ENCODE measurements around the gene NPHP4.

The NPHP4 gene

GRCh38 chr1:6008084-6008415 lies 15.8 kb upstream of the NPHP4 start:
- no peaks in the 10 kb centered on the region for H3K4me1 ChIP-seq (ENCODE audit: insufficient read depth, insufficient read length)
- H3K9me3 ChIP-seq (ENCODE audit: insufficient read depth, low read length), result no peaks in the 10 kb centered on the region
- TF ChIP-seq SUZ12 (IDR thresholded peaks at IDR 0.05; ENCODE audit: extremely low read depth, insufficient read depth, insufficient read length), result no peak
- no peak for TF ChIP-seq ZNF274 (IDR thresholded peaks at IDR 0.05; ENCODE audit: low read depth, low read length)
- no peak for TF ChIP-seq YY1 (IDR thresholded peaks at IDR 0.05; ENCODE audit: insufficient read depth, insufficient read length)
- H3K36me3 ChIP-seq (ENCODE audit: insufficient read depth, insufficient read length, low read length), result no peaks in the 10 kb centered on the region
- no peaks in the 10 kb centered on the region for H3K27me3 ChIP-seq (ENCODE audit: insufficient read depth, insufficient read length)
- DNase-seq (ENCODE audit: low read depth, low spot score), result no peak
- H3K9ac ChIP-seq (ENCODE audit: insufficient read length, low read depth), result no peak overlapping the region
- no peak overlapping the region for H3K4me3 ChIP-seq (ENCODE audit: insufficient read length, low read depth)

GRCh38 chr1:6007318-6008083 lies 15.3 kb upstream of the NPHP4 start:
- TF ChIP-seq YY1 (IDR thresholded peaks at IDR 0.05; ENCODE audit: insufficient read depth, insufficient read length) (no peak), SUZ12 (IDR thresholded peaks at IDR 0.05; ENCODE audit: extremely low read depth, insufficient read depth, insufficient read length) (no peak)
- H3K4me3 ChIP-seq (ENCODE audit: insufficient read length, low read depth), result no peak overlapping the region

GRCh38 chr1:6006882-6007281 lies 14.7 kb upstream of the NPHP4 start:
- Histone ChIP-seq H3K9ac (ENCODE audit: insufficient read length, low read depth) (no peak overlapping the region), H3K9me3 (ENCODE audit: insufficient read depth, low read length) (no peaks in the 10 kb centered on the region), H3K4me1 (ENCODE audit: insufficient read depth, insufficient read length) (no peaks in the 10 kb centered on the region), H3K4me3 (ENCODE audit: insufficient read length, low read depth) (no peak overlapping the region), H3K27me3 (ENCODE audit: insufficient read depth, insufficient read length) (no peaks in the 10 kb centered on the region), H3K36me3 (ENCODE audit: insufficient read depth, insufficient read length, low read length) (no peaks in the 10 kb centered on the region)
- TF ChIP-seq YY1 (IDR thresholded peaks at IDR 0.05; ENCODE audit: insufficient read depth, insufficient read length) (no peak), SUZ12 (IDR thresholded peaks at IDR 0.05; ENCODE audit: extremely low read depth, insufficient read depth, insufficient read length) (no peak), ZNF274 (IDR thresholded peaks at IDR 0.05; ENCODE audit: low read depth, low read length) (no peak)
- DNase-seq (ENCODE audit: low read depth, low spot score), result no peak

More at GRCh38 chr1:6007318-6008083, 15.3 kb upstream of the NPHP4 start:
- no peak for DNase-seq (ENCODE audit: low read depth, low spot score)
- Histone ChIP-seq H3K9me3 (ENCODE audit: insufficient read depth, low read length) (no peaks in the 10 kb centered on the region), H3K9ac (ENCODE audit: insufficient read length, low read depth) (no peak overlapping the region), H3K27me3 (ENCODE audit: insufficient read depth, insufficient read length) (no peaks in the 10 kb centered on the region), H3K4me1 (ENCODE audit: insufficient read depth, insufficient read length) (no peaks in the 10 kb centered on the region), H3K36me3 (ENCODE audit: insufficient read depth, insufficient read length, low read length) (no peaks in the 10 kb centered on the region)

GRCh38 chr1:6005276-6005917 lies 13.2 kb upstream of the NPHP4 start:
- Histone ChIP-seq H3K9me3 (ENCODE audit: insufficient read depth, low read length) (no peaks in the 10 kb centered on the region), H3K4me1 (ENCODE audit: insufficient read depth, insufficient read length) (peaks cover 3% of the 10 kb centered on the region), H3K36me3 (ENCODE audit: insufficient read depth, insufficient read length, low read length) (no peaks in the 10 kb centered on the region), H3K27me3 (ENCODE audit: insufficient read depth, insufficient read length) (no peaks in the 10 kb centered on the region), H3K4me3 (ENCODE audit: insufficient read length, low read depth) (no peak overlapping the region), H3K9ac (ENCODE audit: insufficient read length, low read depth) (no peak overlapping the region)
- DNase-seq (ENCODE audit: low read depth, low spot score), result no peak
- TF ChIP-seq ZNF274 (IDR thresholded peaks at IDR 0.05; ENCODE audit: low read depth, low read length), result no peak

- peaks cover 6% of the 10 kb centered on the region for H3K4me1 ChIP-seq (ENCODE audit: insufficient read depth, insufficient read length)
- no peaks in the 10 kb centered on the region for H3K27me3 ChIP-seq (ENCODE audit: insufficient read depth, insufficient read length)
- H3K9me3 ChIP-seq (ENCODE audit: insufficient read depth, low read length), result no peaks in the 10 kb centered on the region
- H3K36me3 ChIP-seq (ENCODE audit: insufficient read depth, insufficient read length, low read length), result no peaks in the 10 kb centered on the region
- no peak overlapping the region for H3K9ac ChIP-seq (ENCODE audit: insufficient read length, low read depth)
- TF ChIP-seq YY1 (IDR thresholded peaks at IDR 0.05; ENCODE audit: insufficient read depth, insufficient read length), result no peak
- no peak for TF ChIP-seq SUZ12 (IDR thresholded peaks at IDR 0.05; ENCODE audit: extremely low read depth, insufficient read depth, insufficient read length)
- TF ChIP-seq ZNF274 (IDR thresholded peaks at IDR 0.05; ENCODE audit: low read depth, low read length), result no peak
- no peak overlapping the region for H3K4me3 ChIP-seq (ENCODE audit: insufficient read length, low read depth)
- DNase-seq (ENCODE audit: low read depth, low spot score), result no peak
These were observed 12.3 kb upstream of the NPHP4 start for GRCh38 chr1:6004412-6005123.

DNA sequence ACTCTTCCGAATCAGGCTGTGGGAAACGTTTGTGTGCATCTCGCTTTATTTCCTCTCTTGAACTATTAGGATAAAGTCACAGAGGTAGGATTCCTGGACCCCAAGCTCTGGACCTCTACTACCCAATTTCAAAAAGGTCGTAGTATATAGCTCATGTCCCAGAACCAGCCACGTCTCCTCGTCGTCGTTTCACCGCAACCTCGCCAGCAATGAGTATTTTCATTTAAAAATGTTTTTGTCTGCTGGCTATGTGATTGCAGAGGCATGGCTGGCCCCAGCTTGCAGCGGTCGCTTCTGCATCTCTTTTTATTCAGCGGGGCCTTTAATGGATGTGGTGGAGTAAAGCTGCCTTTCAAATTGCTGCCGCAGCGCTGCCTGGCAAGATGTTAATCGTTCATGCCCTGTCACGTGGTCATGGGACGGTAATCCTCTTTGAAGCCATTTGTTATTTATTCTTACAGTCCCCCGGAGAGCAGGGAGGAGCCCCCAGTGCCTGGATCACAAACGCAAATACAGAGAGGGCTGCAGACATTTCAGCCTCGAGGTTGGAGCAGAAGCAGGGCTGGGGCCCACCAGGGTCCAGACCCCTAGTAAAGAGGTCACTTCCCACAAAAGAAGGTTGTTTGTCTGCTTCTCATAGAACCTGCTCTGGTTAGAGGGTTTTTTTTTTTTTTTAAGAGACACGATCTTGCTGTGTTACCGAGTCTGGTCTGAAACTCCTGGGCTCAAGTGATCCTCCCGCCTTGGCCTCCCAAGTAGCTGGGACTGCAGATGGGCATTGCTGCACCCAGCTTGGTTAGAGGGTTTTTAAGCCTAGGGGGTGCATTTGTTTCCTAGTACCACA lies 11.6 kb upstream of the NPHP4 start:
- Histone ChIP-seq H3K9me3 (ENCODE audit: insufficient read depth, low read length) (no peaks in the 10 kb centered on the region), H3K4me3 (ENCODE audit: insufficient read length, low read depth) (no peak overlapping the region), H3K4me1 (ENCODE audit: insufficient read depth, insufficient read length) (peaks cover 6% of the 10 kb centered on the region), H3K27me3 (ENCODE audit: insufficient read depth, insufficient read length) (no peaks in the 10 kb centered on the region), H3K9ac (ENCODE audit: insufficient read length, low read depth) (no peak overlapping the region), H3K36me3 (ENCODE audit: insufficient read depth, insufficient read length, low read length) (no peaks in the 10 kb centered on the region)
- TF ChIP-seq SUZ12 (IDR thresholded peaks at IDR 0.05; ENCODE audit: extremely low read depth, insufficient read depth, insufficient read length) (no peak), YY1 (IDR thresholded peaks at IDR 0.05; ENCODE audit: insufficient read depth, insufficient read length) (no peak)
- DNase-seq (ENCODE audit: low read depth, low spot score), result no peak
